Fibroblast of lung (primary cell): ENCODE results near the gene IKZF3. TPM values are rescaled to one million over a fixed set of nuclear protein-coding genes. Genes with fewer than 3 reads are reported as not detected.

Experiments used
- DNase-seq, 2 donors: peaks; one replicate each; pipeline versions ENCODE4 v3.0.0 to v3.0.0-alpha.2; 2010; ENCODE audit warnings: low read depth in 2 of 2
- H2AFZ ChIP-seq: 2 replicates; pipeline ENCODE4 v1.5.1; 2012; ENCODE audit warnings: low read length, control low read depth, inconsistent platforms
- H3K27ac ChIP-seq: 2 replicates; pipeline ENCODE4 v1.5.1; 2011; ENCODE audit warnings: low read length, control low read depth; ENCODE audit not compliant: insufficient read depth
- H3K27me3 ChIP-seq: 2 replicates; pipeline ENCODE4 v1.5.1; 2011; ENCODE audit warnings: mild to moderate bottlenecking, low read length; ENCODE audit not compliant: control insufficient read depth, insufficient read depth
- H3K36me3 ChIP-seq: 2 replicates; pipeline ENCODE4 v1.5.1; 2011; ENCODE audit warnings: low read length; ENCODE audit not compliant: control insufficient read depth, insufficient read depth
- H3K4me1 ChIP-seq: 2 replicates; pipeline ENCODE4 v1.5.1; 2011; ENCODE audit warnings: low read length; ENCODE audit not compliant: control insufficient read depth, insufficient read depth; ENCODE audit errors: extremely low read depth
- H3K4me2 ChIP-seq: 2 replicates; pipeline ENCODE4 v1.5.1; 2011; ENCODE audit warnings: low read length, control low read depth; ENCODE audit not compliant: insufficient read depth; ENCODE audit errors: extremely low read depth
- H3K4me3 ChIP-seq, 4 experiments: fragments of 200-600 bp in 1 of 4; sonication (generic) in 1 of 4; replicated peaks in 1 of 4; 2 replicates each; pipeline ENCODE4 v1.5.1; 2011 to 2016; ENCODE audit warnings: low read length in 4 of 4, low read depth in 3 of 4, mild to moderate bottlenecking in 3 of 4, control low read depth in 2 of 4, inconsistent platforms in 1 of 4, mixed read lengths in 1 of 4; ENCODE audit not compliant: insufficient read depth in 1 of 4; ENCODE audit errors: control extremely low read depth in 1 of 4
- H3K79me2 ChIP-seq: 2 replicates; pipeline ENCODE4 v1.5.1; 2012; ENCODE audit warnings: mild to moderate bottlenecking, low read length, inconsistent platforms; ENCODE audit not compliant: control insufficient read depth, insufficient read depth
- H3K9ac ChIP-seq: 2 replicates; pipeline ENCODE4 v1.5.1; 2011; ENCODE audit warnings: mild to moderate bottlenecking, low read length, control low read depth; ENCODE audit not compliant: insufficient read depth
- H3K9me3 ChIP-seq: 2 replicates; pipeline ENCODE4 v1.5.1; 2012; ENCODE audit warnings: low read depth, low read length; ENCODE audit not compliant: control insufficient read depth, insufficient read depth
- H4K20me1 ChIP-seq: 2 replicates; pipeline ENCODE4 v1.5.1; 2011; ENCODE audit warnings: low read length; ENCODE audit not compliant: control insufficient read depth, insufficient read depth; ENCODE audit errors: extremely low read depth
- EZH2 ChIP-seq: IDR thresholded peaks from 2 replicates; pipeline ENCODE4 v1.5.1; 2012; ENCODE audit warnings: low read length, control low read depth, mild to moderate bottlenecking; ENCODE audit errors: missing control alignments
- polyA plus RNA-seq, 2 donors: library from polyadenylated mRNA; depleted of rRNA in 1 of 2; stranded (reverse) in 1 of 2; unstranded in 1 of 2; fragments of >200 nt; gene quantifications; 2 replicates each; pipeline ENCODE4 v1.2.1, GENCODE V29; 2011 to 2012; ENCODE audit warnings: missing spikeins in 1 of 2
- total RNA-seq: library from RNA; depleted of rRNA; stranded (reverse); fragments of >200 nt; gene quantifications from 2 replicates; pipeline ENCODE4 v1.2.1, GENCODE V29; 2014
- TF ChIP-seq, protein P1 (sequence below), 2 donors: IDR thresholded peaks in 1 of 2; conservative IDR thresholded peaks in 1 of 2; 1 replicate in 1 of 2; 2 replicates in 1 of 2; pipeline ENCODE4 v1.5.1; 2011 to 2012; ENCODE audit warnings: low read length in 2 of 2, control low read depth in 1 of 2, inconsistent platforms in 1 of 2, low read depth in 1 of 2, mild to moderate bottlenecking in 1 of 2

Gene IKZF3
- total and polyA plus RNA-seq, 2 donors (not counting 1 experiment from before 2014, with no cell fraction given), result not detected

DNA sequence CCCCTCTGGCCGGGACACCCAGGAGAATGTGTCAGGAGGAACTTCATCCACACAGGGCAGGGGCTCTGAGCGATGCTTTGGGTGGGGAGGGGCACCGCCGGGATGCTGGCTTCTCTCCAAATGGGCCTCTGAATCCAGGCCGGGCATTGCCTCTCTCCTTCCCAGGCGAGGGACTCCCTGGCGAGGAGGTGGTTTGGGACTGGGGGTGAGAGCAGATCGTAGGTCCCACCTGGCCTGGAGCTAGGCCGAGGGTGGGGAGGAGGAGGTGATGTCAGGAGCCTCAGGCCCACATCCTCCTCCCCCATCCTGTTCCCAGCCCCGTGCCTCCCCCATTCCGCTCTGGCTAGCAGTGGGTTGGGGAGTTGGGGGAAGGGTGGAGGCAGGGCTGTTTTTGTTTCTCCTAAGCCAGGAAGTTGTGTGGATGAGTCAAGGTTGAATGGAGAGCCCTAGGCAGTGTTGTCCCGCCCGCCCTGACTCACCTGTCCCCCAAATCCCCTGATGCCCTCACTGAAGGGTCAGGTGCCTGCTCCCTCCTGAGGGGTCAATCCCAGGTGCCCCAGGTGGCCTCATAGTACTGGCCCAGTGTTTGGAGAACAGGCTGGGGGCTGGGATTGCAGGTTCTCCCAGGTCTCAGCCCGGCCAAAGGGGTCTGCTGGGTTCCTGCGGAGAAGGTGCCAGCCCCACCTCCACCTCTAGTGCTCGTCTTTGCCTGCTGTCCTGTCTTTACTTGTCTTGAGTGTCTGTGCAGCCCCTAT lies 123.6 kb downstream of the IKZF3 start:
- Histone ChIP-seq H3K27me3 (peaks cover 9% of the 10 kb centered on the region), H4K20me1 (no peaks in the 10 kb centered on the region), H3K9me3 (no peaks in the 10 kb centered on the region), H3K9ac (no peak overlapping the region), H3K27ac (no peak overlapping the region), H3K4me3 (no peak overlapping the region), H2AFZ (peak overlapping the region; percentile 8), H3K4me2 (peak overlapping the region; percentile 25), H3K36me3 (no peaks in the 10 kb centered on the region), H3K79me2 (no peaks in the 10 kb centered on the region), H3K4me1 (peaks cover 8% of the 10 kb centered on the region)
- TF ChIP-seq EZH2, result no peak
- TF ChIP-seq, protein P1, sequence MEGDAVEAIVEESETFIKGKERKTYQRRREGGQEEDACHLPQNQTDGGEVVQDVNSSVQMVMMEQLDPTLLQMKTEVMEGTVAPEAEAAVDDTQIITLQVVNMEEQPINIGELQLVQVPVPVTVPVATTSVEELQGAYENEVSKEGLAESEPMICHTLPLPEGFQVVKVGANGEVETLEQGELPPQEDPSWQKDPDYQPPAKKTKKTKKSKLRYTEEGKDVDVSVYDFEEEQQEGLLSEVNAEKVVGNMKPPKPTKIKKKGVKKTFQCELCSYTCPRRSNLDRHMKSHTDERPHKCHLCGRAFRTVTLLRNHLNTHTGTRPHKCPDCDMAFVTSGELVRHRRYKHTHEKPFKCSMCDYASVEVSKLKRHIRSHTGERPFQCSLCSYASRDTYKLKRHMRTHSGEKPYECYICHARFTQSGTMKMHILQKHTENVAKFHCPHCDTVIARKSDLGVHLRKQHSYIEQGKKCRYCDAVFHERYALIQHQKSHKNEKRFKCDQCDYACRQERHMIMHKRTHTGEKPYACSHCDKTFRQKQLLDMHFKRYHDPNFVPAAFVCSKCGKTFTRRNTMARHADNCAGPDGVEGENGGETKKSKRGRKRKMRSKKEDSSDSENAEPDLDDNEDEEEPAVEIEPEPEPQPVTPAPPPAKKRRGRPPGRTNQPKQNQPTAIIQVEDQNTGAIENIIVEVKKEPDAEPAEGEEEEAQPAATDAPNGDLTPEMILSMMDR (conservative IDR thresholded peaks at IDR 0.05 in 1 of 2, IDR thresholded peaks at IDR 0.05 in 1 of 2; ENCODE audit: low read depth in 1 of 2, low read length in 2 of 2), result no peak
- DNase-seq, result peak; percentile 11 to 50

DNA sequence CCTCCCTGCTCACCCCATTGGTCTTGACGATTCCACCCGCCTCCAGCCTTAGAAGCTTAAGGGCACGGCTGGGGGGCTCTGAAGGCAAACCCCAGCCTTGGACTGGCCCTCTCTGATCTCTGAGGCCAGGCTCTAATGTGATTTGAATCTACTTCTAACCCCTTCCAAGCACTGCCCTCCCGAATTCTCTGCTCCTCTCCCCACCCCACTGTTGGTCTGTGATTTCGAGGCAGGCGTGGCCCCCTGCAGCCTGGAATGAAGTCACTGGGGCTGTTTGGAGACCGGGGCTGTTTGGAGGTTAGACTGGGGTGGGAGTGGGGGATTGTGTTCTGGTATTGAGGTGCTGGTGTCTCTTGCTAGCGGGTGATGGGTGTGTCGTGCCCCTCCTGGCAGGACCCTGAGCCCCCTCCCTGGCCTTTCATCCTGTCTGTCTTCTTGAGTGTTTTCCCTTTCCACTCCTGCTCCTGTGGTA lies 124.2 kb downstream of the IKZF3 start:
- Histone ChIP-seq H3K4me2 (peak overlapping the region; percentile 25), H3K9me3 (no peaks in the 10 kb centered on the region), H3K36me3 (no peaks in the 10 kb centered on the region), H3K4me1 (peaks cover 8% of the 10 kb centered on the region), H3K27me3 (peaks cover 9% of the 10 kb centered on the region), H3K79me2 (no peaks in the 10 kb centered on the region), H2AFZ (peak overlapping the region; percentile 55), H4K20me1 (no peaks in the 10 kb centered on the region), H3K4me3 (no peak overlapping the region), H3K27ac (no peak overlapping the region), H3K9ac (no peak overlapping the region)
- DNase-seq, result no peak
- TF ChIP-seq EZH2, result peak; percentile 6
- TF ChIP-seq, protein P1 (conservative IDR thresholded peaks at IDR 0.05 in 1 of 2, IDR thresholded peaks at IDR 0.05 in 1 of 2; ENCODE audit: low read depth in 1 of 2, low read length in 2 of 2), result no peak

DNA sequence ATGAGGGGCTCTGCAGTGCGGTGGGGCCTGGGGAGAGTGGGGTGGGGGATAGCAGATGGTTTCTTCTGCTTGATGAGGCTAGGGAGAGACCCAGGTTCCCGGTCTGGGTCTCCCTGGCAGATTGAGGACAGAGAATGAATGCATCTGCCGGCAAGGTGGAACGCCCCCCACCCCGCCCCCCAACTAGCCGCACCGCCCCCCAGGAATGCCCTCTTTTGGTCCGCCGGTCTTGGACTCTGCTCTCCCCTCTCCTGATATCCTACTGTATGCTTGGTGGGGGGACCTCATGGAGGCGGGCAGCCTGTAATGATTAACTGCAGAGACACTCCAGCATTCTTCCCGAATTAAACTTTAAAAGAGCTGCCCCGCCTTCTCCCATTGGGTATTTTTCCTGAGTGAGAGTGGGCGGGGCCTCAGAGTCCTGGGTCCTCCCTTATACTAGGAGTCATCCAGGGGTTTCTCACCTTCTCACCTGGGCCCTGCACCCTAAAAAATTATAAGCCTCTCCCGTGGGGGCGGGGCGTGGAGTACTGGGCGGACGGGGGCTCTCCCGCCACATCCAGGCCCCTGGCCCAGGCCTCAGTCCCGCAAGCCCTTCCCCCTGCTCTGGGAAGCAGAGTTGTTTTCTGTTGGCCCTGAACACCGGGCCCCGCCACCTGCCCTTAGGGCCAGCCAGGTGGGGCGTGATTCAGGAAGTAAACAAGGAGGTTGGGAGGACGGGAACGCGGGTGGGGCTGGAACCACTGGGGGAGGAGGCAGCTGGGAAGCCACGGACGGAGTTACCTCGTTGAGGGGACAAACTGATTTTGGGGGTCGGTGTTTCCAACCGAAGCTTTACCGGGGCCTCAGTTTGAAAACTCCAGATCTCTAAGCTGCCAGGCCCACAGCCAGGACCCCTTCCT lies 124.9 kb downstream of the IKZF3 start:
- no peak for DNase-seq
- no peak overlapping the region for H3K27ac ChIP-seq
- peak overlapping the region; percentile 44 for H3K4me2 ChIP-seq

More for the DNA sequence above, 124.9 kb downstream of the IKZF3 start:
- H2AFZ ChIP-seq, result peak overlapping the region; percentile 55
- peaks cover 8% of the 10 kb centered on the region for H3K4me1 ChIP-seq
- H3K9ac ChIP-seq, result no peak overlapping the region
- H3K9me3 ChIP-seq, result no peaks in the 10 kb centered on the region
- H3K27me3 ChIP-seq, result peaks cover 9% of the 10 kb centered on the region
- TF ChIP-seq EZH2, result no peak
- TF ChIP-seq, protein P1 (conservative IDR thresholded peaks at IDR 0.05 in 1 of 2, IDR thresholded peaks at IDR 0.05 in 1 of 2; ENCODE audit: low read depth in 1 of 2, low read length in 2 of 2), result no peak
- peak overlapping the region in 1 of 4 experiments; percentile 34 for H3K4me3 ChIP-seq
- no peaks in the 10 kb centered on the region for H4K20me1 ChIP-seq
- no peaks in the 10 kb centered on the region for H3K79me2 ChIP-seq
- H3K36me3 ChIP-seq, result no peaks in the 10 kb centered on the region
